K562 (cell line): ENCODE data around the gene SPRTN. TPM values are rescaled to one million over a fixed set of nuclear protein-coding genes. Genes with fewer than 3 reads are reported as not detected.

Source experiments
- ATF7 ChIP-seq: fragments of 450-650 bp; IDR thresholded peaks from 2 replicates; pipeline ENCODE4 v1.7.1; 2014; ENCODE audit warnings: mild to moderate bottlenecking, moderate library complexity
- ESRRA ChIP-seq: fragments of 450-650 bp; IDR thresholded peaks from 2 replicates; pipeline ENCODE4 v1.6.1; 2014; ENCODE audit warnings: low read depth, mild to moderate bottlenecking, moderate library complexity, borderline replicate concordance
- SAFB2 ChIP-seq: fragments of 200-400 bp; formaldehyde crosslinking; IDR thresholded peaks from 2 replicates; pipeline ENCODE4 v1.6.1; 2018; ENCODE audit warnings: borderline replicate concordance, low read length, low read depth, moderate library complexity; ENCODE audit not compliant: severe bottlenecking
- SOX6 ChIP-seq: fragments of 450-650 bp; IDR thresholded peaks from 2 replicates; pipeline ENCODE4 v1.6.1; 2014; ENCODE audit warnings: mild to moderate bottlenecking
- TFAM ChIP-seq: fragments of 250-450 bp; sonication (Bioruptor Pico); conservative IDR thresholded peaks from 2 replicates; pipeline ENCODE4 v1.5.0; 2021; ENCODE audit warnings: mild to moderate bottlenecking, moderate library complexity
- polyA plus RNA-seq, 8 experiments: library from polyadenylated mRNA; depleted of rRNA in 4 of 8; stranded (reverse) in 5 of 8; unstranded in 3 of 8; fragments of >200 nt; fragmentation: Nextera tagmentation in 2 of 8; fragmentation: Illumina TruSeq in 1 of 8; extraction: Ambion mirVana in 2 of 8; extraction: Trizol in 1 of 8; gene quantifications; 2 replicates each; pipeline versions ENCODE4 v1.2.1 to v1.2.3, GENCODE V29; 2011 to 2014; ENCODE audit warnings: inconsistent platforms in 1 of 8, missing spikeins in 1 of 8
- total RNA-seq, 7 experiments: library from RNA; depleted of rRNA in 6 of 7; stranded (reverse); fragments of >200 nt in 6 of 7; fragmentation: Illumina TruSeq in 2 of 7; extraction: Trizol in 2 of 7; gene quantifications; 2 replicates each; pipeline versions ENCODE4 v1.2.1 to v1.2.3, GENCODE V29; 2011 to 2021; ENCODE audit warnings: low replicate concordance in 1 of 7
- TF ChIP-seq, protein P1 (sequence below): sonication (generic); formaldehyde crosslinking; IDR thresholded peaks from 2 replicates; pipeline ENCODE4 v1.8.0; 2022; ENCODE audit warnings: mild to moderate bottlenecking, missing genetic modification reagents, borderline replicate concordance
- TF ChIP-seq, protein P2 (sequence below): fragments of 450-650 bp; formaldehyde crosslinking; IDR thresholded peaks from 2 replicates; pipeline ENCODE4 v1.4.0; 2020; ENCODE audit warnings: mild to moderate bottlenecking, moderate library complexity
- TF ChIP-seq, protein P3 (sequence below): fragments of 250-450 bp; sonication (Bioruptor Pico); IDR thresholded peaks from 2 replicates; pipeline ENCODE4 v1.5.0; 2020; ENCODE audit warnings: mild to moderate bottlenecking
- TF ChIP-seq, protein P4 (sequence below): sonication (generic); formaldehyde crosslinking; IDR thresholded peaks from 2 replicates; pipeline ENCODE4 v1.8.0; 2022; ENCODE audit warnings: mild to moderate bottlenecking, missing genetic modification reagents

Gene SPRTN
- total and polyA plus RNA-seq, 9 of the 15 experiments (the other 6 are each of a cell fraction or from before 2014, with no cell fraction given) = 8.1 to 32.5 (median 21.2) TPM

DNA sequence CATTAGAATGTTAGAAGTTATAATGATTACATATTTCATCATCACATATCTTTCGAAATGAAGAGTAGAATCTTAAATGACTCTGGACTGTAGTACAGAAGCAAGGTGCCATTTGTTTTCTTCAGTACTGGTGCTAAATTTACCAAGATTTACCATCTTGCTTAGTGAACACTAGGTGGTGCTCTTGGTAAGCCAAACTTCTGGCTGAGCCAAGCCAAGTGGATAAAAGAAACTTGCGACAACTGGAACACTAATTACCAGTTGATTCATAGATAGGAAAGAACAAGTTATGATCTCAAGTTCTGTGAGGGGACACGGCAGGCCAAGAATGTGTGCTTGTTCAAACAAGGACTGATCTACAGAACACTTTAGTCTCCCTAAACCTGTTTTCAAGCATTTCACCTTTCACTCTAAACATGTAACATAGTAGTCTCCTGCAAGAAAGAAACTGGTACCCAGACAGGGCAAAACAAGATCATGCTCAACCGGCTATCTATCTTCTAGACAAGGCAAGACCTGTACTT is 19.8 kb downstream of the SPRTN start (continued):
- TF ChIP-seq, protein P1, sequence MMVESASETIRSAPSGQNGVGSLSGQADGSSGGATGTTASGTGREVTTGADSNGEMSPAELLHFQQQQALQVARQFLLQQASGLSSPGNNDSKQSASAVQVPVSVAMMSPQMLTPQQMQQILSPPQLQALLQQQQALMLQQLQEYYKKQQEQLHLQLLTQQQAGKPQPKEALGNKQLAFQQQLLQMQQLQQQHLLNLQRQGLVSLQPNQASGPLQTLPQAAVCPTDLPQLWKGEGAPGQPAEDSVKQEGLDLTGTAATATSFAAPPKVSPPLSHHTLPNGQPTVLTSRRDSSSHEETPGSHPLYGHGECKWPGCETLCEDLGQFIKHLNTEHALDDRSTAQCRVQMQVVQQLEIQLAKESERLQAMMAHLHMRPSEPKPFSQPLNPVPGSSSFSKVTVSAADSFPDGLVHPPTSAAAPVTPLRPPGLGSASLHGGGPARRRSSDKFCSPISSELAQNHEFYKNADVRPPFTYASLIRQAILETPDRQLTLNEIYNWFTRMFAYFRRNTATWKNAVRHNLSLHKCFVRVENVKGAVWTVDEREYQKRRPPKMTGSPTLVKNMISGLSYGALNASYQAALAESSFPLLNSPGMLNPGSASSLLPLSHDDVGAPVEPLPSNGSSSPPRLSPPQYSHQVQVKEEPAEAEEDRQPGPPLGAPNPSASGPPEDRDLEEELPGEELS = no peak
- TF ChIP-seq, protein P2, sequence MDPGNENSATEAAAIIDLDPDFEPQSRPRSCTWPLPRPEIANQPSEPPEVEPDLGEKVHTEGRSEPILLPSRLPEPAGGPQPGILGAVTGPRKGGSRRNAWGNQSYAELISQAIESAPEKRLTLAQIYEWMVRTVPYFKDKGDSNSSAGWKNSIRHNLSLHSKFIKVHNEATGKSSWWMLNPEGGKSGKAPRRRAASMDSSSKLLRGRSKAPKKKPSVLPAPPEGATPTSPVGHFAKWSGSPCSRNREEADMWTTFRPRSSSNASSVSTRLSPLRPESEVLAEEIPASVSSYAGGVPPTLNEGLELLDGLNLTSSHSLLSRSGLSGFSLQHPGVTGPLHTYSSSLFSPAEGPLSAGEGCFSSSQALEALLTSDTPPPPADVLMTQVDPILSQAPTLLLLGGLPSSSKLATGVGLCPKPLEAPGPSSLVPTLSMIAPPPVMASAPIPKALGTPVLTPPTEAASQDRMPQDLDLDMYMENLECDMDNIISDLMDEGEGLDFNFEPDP = no peak
- TF ChIP-seq TFAM (CRISPR knock-in tag) = no peak
- TF ChIP-seq ATF7 = peak; percentile 49; the same call in 1 of the 2 replicates
- TF ChIP-seq, protein P3, sequence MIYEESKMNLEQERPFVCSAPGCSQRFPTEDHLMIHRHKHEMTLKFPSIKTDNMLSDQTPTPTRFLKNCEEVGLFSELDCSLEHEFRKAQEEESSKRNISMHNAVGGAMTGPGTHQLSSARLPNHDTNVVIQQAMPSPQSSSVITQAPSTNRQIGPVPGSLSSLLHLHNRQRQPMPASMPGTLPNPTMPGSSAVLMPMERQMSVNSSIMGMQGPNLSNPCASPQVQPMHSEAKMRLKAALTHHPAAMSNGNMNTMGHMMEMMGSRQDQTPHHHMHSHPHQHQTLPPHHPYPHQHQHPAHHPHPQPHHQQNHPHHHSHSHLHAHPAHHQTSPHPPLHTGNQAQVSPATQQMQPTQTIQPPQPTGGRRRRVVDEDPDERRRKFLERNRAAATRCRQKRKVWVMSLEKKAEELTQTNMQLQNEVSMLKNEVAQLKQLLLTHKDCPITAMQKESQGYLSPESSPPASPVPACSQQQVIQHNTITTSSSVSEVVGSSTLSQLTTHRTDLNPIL (CRISPR knock-in tag) = 0 out of 2 replicates have a peak, but pooled peaks have one; percentile 61
- TF ChIP-seq, protein P4, sequence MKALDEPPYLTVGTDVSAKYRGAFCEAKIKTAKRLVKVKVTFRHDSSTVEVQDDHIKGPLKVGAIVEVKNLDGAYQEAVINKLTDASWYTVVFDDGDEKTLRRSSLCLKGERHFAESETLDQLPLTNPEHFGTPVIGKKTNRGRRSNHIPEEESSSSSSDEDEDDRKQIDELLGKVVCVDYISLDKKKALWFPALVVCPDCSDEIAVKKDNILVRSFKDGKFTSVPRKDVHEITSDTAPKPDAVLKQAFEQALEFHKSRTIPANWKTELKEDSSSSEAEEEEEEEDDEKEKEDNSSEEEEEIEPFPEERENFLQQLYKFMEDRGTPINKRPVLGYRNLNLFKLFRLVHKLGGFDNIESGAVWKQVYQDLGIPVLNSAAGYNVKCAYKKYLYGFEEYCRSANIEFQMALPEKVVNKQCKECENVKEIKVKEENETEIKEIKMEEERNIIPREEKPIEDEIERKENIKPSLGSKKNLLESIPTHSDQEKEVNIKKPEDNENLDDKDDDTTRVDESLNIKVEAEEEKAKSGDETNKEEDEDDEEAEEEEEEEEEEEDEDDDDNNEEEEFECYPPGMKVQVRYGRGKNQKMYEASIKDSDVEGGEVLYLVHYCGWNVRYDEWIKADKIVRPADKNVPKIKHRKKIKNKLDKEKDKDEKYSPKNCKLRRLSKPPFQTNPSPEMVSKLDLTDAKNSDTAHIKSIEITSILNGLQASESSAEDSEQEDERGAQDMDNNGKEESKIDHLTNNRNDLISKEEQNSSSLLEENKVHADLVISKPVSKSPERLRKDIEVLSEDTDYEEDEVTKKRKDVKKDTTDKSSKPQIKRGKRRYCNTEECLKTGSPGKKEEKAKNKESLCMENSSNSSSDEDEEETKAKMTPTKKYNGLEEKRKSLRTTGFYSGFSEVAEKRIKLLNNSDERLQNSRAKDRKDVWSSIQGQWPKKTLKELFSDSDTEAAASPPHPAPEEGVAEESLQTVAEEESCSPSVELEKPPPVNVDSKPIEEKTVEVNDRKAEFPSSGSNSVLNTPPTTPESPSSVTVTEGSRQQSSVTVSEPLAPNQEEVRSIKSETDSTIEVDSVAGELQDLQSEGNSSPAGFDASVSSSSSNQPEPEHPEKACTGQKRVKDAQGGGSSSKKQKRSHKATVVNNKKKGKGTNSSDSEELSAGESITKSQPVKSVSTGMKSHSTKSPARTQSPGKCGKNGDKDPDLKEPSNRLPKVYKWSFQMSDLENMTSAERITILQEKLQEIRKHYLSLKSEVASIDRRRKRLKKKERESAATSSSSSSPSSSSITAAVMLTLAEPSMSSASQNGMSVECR (CRISPR knock-in tag) = no peak
- TF ChIP-seq SAFB2 = no peak
- peak; percentile 11; the same call in 1 of the 2 replicates for TF ChIP-seq ESRRA
- TF ChIP-seq SOX6 = 0 out of 2 replicates have a peak, but pooled peaks have one; percentile 29
